Posterior vena cava (tissue), 2 donors: ENCODE measurements around the gene NPNT. TPM values are rescaled to one million over a fixed set of nuclear protein-coding genes. Genes with fewer than 3 reads are reported as not detected.

Experiments used
- DNase-seq: peaks from one replicate; pipeline ENCODE4 v3.0.0-alpha.2; 2020; ENCODE audit warnings: low spot score
- intact Hi-C, 2 donors: fragments of 100-400 bp; cut with DNase I; formaldehyde crosslinking; loops; one replicate each; pipeline versions ENCODE4 v1.14.1 to v1.14.2; 2022 to 2023
- total RNA-seq, 2 donors: library from RNA; stranded (reverse); fragmentation: NEBNext Ultra II Directional; extraction: Animal tissue kit (Norgen Biotek cat#: 25700); gene quantifications; one replicate each; pipeline ENCODE4 v1.2.1, GENCODE V29; 2021
- donor health status: DM: yes; HTN: yes; CAD: no.
- donor health status: DM: yes; HTN: yes; CAD: no.

Gene NPNT
- total RNA-seq, 2 donors from 2014 or later: 106 to 152 TPM

DNA sequence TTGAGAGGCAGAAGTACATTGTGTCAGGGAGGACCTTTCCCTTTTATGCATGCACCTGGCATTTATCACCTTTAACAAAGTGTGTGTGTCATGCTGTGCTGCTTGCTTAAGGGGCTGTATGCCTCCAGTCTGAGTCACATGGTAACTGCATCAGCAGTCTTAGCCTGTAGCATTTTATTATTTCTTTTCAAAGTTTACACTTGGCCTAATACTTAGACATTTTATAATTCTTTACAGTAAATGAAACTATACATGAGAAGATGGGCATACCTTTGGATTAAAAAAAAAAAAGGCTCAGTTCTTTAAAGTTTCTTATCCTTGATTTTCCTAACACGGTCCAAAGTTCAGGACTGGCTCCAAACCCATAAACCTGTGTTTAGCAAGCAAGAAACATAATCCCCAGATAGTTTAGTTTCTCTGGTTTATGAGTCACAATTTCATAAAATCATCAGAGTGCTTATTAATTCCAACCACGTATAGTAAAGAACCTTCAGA lies 14.6 kb downstream of the NPNT start:
- DNase-seq: no peak
- intact Hi-C loops: no loop called here

DNA sequence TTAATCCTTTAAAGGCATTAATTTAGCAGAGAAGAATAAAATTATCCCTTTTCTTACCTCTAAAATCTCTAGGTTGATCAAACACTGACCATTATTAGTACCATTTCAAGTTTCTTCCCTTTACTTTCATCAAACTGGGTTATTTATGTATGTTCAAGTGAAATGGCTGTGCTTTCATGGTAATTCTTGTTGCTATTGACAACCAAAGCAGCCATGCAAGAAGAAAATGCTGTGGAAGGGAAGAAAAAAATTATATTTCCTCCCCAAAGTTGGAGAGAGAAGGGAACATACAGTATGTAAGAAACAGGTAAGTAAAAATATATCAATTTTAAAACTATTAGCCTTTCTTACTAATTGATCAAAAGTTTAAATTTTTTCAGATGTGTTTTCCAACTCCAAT lies 16.2 kb downstream of the NPNT start:
- no peak for DNase-seq
- intact Hi-C loops: no loop called here

DNA sequence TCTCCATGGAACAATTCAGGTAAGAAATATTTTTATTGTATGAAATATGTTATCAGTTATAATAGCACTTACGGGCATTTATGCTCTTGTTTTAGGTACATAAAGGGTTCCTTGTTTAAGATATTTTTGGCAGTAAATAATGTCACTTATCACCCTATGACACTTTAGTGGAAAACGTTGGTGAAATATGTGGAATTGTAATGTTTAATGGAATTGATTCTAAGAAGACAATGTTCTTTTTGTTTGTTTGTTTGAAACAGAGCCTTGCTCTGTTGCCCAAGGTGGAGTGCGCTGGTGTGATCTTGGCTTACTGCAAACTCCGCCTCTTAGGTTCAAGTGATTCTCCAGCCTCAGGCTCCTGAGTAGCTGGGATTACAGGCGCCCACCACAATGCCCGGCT lies 17.4 kb downstream of the NPNT start:
- intact Hi-C loops: no loop called here
- DNase-seq: no peak

DNA sequence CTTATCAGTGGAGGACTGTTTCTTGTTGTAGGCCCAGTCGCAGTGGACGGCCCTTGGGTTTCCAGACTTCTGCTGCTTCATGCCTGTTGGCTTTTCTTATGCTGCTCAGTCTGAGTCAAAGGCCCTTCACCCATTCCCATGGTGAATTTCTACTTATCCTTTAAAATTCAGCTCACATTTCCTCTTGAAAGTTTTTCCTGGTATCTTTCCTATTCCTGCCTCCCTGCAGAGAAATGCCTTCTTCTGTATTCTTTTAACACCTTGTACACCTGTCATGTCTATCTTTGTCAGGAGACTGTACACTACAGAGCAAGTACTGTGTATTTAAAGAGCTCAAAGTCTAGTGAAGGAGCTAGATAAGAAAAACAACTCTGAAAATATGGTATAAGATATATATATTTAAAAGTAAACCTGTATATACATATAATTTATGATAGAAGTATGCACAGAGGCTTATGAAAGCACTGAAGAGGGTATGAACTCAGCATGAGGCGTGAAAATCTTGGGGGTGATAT lies 22.0 kb downstream of the NPNT start:
- intact Hi-C loops: no loop called here

DNA sequence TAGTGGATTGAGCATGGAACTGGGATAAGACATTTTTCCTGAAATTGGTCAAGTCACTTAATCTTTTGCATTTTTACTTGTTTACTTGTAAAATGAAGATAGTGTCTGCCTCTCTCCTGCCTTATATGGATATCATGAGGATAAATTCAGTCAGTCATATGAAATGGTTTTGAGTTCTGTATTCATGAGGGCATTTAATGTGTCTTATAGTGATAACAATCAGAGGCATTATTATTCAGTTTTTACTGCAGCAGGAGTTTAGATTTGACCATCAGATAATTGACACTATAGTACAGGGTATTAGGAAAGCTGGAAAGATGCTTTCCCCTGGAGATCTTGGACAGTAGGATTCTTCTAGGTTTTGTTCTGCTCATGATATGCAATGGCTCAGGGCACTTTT lies 26.0 kb downstream of the NPNT start:
- intact Hi-C loops: no loop called here
- no peak for DNase-seq

More for the DNA sequence above, 22.0 kb downstream of the NPNT start:
- no peak for DNase-seq

DNA sequence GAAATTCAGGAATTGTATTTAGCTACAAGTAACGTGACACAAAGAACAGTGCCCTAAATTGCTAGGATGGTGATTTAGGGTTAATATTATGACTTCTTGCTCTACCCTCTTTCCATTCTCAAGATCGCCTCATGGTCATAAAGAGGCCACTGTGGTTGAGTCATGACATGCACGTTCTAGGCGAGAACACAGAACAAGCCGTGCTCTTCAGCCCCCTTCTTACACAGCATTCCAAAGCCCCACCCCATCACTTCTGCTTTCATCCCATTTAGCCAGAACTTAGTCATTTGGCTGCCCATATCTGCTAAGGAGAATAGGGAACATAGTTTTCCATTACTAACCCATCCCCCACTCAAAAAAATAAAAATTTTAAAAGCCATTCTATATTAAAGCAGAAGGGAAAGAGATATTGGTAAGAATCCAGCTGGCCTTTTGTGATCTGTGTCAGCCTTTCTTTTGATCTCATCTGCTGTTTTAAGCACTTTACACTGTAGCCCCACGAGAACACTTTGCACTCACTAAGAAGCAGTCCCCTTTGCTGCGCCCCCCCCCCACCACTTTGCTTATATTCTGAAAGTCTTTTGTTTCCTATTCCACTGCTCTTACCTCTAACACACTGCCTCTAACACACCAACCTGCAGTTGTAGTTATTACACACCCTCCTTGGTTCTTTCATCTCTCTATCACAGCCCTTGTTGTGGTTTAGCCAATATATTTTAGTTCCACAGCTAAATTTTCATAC lies 28.4 kb downstream of the NPNT start:
- DNase-seq: no peak

DNA sequence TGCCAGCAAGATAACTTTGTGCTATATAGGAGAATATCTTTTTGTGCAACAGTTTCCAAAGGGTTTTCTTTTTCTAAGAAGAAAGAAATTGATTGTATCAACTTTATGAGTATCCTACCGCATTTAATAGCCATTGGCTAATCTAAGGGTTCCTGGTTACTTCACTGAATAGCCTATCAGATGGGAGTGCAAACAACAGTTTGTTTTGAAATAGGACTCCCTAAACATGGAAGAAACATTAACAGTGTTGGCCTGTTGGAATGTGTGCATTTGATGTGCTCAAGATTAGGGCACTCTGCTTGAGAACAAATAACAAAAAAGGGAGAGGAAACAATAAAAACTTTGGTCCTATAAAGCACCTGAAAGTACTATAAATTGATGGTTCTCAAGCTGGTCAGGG lies 29.1 kb downstream of the NPNT start:
- DNase-seq: no peak
- intact Hi-C loops: no loop called here

More for the DNA sequence above, 28.4 kb downstream of the NPNT start:
- intact Hi-C loops: no loop called here

DNA sequence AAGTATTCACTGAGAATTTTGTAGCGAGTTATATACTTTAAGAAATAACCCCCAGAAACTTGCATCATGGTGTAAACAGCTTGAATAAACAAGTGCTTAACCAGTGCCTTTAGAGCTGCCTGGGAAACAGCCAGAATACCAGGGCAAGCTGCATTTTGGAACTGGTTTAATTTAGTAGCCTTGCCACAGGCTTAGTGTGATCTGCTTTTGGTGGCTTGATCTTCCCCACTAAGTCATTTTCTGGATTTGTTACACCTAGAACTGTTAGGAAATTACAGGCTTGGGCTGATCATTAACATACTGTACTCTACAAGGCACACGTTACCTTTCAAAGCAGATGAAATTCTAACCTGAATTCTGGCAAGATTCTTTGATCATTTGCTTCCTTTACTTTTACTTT lies 35.4 kb downstream of the NPNT start:
- intact Hi-C loops: no loop called here
- DNase-seq: no peak

DNA sequence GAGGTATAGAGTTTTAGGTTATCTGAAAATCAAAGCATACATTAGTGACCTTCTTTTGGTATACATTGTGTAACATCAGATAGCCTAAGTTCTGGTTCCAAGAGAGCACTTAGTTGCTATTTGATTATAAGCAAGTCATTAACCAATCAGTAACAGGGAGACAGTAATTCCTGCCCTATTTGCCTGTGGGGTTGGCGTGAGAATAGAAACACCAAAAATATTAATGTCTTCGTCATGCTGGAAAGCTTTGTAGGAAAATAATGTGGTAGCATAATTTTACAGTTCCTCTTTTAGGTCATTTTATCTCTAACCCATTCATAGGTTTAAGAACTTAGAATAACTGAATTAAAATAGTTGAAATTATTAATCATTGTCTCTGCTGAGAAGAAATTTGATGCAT lies 37.8 kb downstream of the NPNT start:
- intact Hi-C loops: no loop called here
- DNase-seq: no peak

DNA sequence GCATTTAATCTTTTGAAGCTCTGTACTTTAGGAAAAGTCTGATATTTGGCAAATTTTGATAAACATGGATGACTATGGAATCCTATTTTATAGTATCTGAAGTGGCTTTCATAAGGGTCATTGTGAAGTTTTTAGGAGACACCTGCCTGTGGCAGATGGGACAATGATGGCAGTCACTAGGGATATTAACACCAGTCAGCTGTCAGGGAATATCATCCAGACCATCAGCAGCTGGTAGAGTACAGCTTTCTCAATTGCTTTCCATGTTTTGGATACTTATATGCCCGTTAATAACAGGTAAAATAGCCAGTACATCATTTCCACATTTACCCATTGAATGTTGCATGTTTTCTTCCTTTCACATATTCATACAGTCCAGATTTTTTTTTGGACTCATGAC lies 39.1 kb downstream of the NPNT start:
- intact Hi-C loops: no loop called here
- DNase-seq: no peak

DNA sequence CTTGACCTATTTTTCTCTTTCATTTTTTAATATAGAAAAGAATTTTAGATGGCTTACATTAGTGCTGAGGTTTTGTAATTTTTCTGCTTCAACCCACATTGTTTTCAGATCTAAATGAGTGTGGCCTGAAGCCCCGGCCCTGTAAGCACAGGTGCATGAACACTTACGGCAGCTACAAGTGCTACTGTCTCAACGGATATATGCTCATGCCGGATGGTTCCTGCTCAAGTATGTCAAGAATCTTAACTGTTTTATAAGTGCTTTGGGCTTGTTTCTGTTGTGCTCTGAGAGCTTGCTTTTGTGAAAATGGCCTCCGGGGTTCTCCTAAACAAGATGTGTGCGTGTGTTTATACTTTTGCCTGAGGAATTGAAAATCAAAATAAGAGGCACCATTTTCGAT lies 41.6 kb downstream of the NPNT start:
- DNase-seq: no peak
- intact Hi-C loops: no loop called here

DNA sequence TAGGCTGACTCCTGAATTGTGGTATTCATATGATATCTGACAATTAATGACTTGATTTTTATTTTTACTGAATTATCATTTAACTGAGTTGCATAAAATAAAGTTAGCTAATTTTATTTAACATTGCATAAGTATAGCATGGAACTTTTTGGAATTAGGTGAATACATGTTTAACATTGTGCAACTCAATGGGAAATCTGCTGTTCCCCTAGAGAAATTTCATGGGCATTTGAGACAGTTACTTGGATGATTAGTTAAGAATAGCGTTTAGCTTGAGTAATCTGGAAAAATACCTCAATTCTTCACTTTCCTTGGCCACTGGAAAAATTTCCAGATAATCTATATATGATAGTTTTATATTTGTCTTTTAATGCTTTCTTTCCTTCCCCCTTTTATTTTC lies 42.5 kb downstream of the NPNT start:
- no peak for DNase-seq
- intact Hi-C loops: no loop called here

DNA sequence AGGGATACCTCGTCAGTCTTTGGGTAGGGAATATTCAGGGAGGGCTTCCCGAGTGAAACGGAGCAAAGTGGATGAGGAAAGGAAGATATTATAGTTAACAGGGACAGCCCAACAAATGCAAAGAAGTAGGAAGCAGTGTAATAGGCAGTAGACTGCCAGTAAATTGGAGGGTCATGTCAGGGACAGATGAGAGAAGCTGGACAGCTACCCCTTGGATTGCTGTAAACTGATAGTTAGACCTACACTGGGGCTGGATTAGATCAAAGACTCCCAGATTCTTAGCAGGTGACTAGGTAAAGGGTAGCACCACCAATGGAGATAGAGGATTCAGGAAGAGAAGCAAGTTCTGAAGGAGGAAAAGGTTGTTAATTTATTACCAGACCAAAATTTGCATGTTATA lies 48.0 kb downstream of the NPNT start:
- no peak for DNase-seq
- intact Hi-C loops: no loop called here

DNA sequence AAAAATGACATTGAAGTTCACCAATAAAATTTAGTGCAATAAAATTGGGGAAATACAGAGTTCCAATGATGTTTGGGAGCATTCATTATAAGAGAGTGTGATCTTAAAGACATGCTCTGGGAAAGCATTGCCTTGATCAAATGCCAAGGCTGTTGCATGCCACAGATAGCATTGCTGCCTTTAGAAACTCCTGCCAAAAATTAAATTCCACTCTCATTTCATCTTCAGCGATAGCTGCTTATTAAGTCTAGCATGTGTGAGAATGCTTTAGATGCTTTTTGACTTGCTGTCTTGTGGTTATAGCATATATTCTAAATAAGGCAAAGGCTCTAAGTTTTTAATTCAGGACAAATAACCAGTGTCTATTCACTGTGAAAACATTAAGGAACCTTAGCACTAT lies 49.3 kb downstream of the NPNT start:
- intact Hi-C loops: no loop called here
- DNase-seq: no peak

DNA sequence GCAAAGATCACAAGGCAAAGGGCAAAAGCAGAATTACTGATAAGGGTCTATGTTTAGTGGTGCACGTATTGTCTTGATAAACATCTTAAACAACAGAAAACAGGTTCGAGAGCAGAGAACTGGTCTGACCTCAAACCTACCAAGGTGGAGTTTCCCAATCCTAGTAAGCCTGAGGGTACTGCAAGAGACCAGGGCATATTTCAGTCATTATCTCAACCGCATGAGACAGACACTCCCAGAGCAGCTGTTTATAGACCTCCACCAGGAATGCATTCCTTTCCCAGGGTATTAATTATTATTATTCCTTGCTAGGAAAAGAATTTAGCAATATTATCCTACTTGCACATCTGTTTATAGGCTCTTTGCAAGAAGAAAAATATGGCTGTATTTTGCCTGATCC lies 51.5 kb downstream of the NPNT start:
- no peak for DNase-seq
- intact Hi-C loops: no loop called here

DNA sequence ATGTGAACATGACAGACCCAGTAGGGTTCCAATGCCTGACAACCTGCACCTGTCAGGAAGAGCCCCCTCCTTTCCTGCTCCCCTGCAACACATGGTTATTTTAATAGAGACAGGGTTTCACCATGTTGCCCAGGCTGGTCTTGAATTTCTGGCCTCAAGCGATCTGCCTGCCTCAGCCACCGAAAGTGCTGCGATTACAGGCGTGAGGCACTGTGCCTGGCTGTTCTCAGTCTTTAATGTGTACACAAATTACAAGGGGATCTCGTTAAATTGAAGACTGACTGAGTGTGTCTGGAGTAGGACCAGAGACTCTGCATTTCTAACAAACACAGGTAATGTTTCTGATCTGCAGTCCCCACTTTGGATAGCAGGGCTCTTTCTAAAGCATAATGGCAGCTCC lies 55.4 kb downstream of the NPNT start:
- intact Hi-C loops: no loop called here
- DNase-seq: no peak

DNA sequence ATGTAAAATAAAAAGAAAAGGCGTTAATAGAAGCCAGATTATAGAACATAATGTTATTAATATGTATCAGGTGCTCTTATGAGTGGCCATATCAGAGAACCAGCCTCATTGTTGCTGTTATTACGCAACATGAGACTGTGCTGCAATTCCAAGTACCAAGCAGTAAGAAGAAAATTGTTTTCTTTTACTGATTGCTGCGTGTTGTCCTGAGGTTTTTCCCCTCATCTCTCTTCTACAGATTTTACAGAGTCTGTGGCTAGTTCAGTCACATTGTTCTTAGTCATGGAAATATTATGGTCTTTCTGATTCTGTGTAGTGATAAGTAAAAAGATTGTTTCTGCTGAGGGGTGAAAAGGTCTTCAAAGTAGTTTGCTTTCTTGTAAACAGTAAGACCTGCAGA lies 55.9 kb downstream of the NPNT start:
- intact Hi-C loops: no loop called here
- DNase-seq: no peak

DNA sequence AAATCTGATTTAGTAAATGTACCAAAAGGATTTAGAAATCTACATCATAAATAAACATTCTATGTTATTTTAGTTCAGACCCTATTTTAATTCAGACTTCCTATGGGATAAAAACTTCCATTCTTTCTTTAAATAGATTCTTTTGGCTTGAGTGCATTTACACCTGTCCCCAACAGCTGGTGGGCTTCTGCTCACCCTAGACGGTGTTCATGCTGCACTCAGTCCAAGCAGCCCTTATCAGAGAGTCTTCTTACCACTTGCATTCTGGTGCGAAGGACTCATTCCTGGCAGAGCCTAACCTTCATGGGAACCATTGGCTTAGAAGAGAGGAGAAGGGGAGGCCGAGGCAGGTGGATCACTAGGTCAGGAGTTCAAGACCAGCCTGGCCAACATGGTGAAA lies 57.3 kb downstream of the NPNT start:
- DNase-seq: no peak
- intact Hi-C loops: no loop called here

DNA sequence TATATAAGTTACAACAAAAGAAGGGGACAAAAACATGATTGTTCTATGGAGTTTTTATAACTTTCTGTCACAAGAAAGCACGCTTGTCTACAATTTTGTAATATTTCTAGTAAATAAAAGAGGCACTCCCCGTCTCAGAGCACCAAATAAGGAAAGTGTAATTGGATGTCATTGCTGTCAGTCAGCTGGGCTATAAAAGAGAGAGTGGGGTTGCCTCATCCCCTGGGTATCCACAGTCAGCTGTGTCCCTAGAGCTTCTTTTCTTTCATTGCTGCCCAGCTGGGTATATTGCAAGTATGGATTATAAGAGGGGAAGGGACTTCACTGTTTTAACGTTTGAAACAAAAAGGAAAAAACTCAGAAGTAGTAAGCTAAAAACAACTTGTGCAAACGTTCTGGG lies 61.3 kb downstream of the NPNT start:
- intact Hi-C loops: no loop called here
- DNase-seq: no peak

DNA sequence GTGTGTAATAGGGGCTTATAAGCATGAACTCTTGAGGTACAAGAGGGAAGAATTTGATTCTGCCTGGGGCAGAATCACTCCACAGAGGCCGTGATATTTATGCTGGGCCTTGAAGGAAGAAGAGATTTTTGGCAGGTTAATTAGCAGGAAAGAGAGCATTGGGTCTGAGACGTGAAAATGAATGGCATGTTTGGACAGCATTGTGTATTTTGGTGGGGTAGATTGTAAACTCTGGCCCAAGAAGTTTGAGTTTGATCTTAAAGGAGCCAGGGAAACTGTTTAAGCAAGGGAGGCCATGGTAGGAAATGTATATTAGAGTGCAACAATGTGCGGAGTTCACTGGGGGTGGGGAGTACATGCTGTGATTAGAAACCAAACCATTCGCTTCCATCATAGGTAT lies 62.4 kb downstream of the NPNT start:
- intact Hi-C loops: no loop called here

More for the DNA sequence above, 62.4 kb downstream of the NPNT start:
- DNase-seq: no peak
